ENCODE measurements around the gene METTL8. TPM values are rescaled to one million over a fixed set of nuclear protein-coding genes. Genes with fewer than 3 reads are reported as not detected.

The METTL8 gene
- total and polyA plus RNA-seq, 2 experiments from 2014 or later: 60.9 to 64.3 TPM

- ATAC-seq (no peak), DNase-seq (ENCODE audit: low spot score) (no peak)
- TF ChIP-seq ZNF331 (CRISPR knock-in tag; IDR thresholded peaks at IDR 0.05; ENCODE audit: low read depth) (no peak), ETS1 (IDR thresholded peaks at IDR 0.05) (no peak), CREB1 (CRISPR knock-in tag; IDR thresholded peaks at IDR 0.05; ENCODE audit: low read depth) (no peak), STAT1 (IDR thresholded peaks at IDR 0.05; ENCODE audit: unreplicated experiment) (no peak), ZNF114 (CRISPR knock-in tag; IDR thresholded peaks at IDR 0.05) (no peak)
- Mint-ChIP-seq H3K36me3 (ENCODE audit: low read depth) (peaks cover 51% of the 10 kb centered on the region), H3K4me1 (peaks cover 8% of the 10 kb centered on the region; the same call in 2 of the 3 replicates), H3K4me3 (no peak overlapping the region), H3K27ac (no peak overlapping the region), H3K9me3 (peaks cover 37% of the 10 kb centered on the region), H3K27me3 (ENCODE audit: insufficient read depth, low read depth, poor library complexity) (no peaks in the 10 kb centered on the region)
- Histone ChIP-seq H4K20me1 (replicated peaks; ENCODE audit: insufficient read depth) (no peaks in the 10 kb centered on the region), H3K4me2 (no peak overlapping the region), H3K79me2 (replicated peaks; ENCODE audit: insufficient read depth) (peaks cover 81% of the 10 kb centered on the region), H3K27ac (ENCODE audit: low read depth) (no peak overlapping the region), H3K27me3 (ENCODE audit: insufficient read depth) (no peaks in the 10 kb centered on the region), H3K4me3 (no peak overlapping the region), H3K4me1 (ENCODE audit: insufficient read depth) (peaks cover under 1% of the 10 kb centered on the region; the same call in 1 of the 2 replicates), H3K36me3 (ENCODE audit: insufficient read depth) (peaks cover 34% of the 10 kb centered on the region), H3F3A (replicated peaks; ENCODE audit: low read depth) (no peaks in the 10 kb centered on the region), H2AFZ (no peak overlapping the region), H3K9me2 (ENCODE audit: insufficient read depth) (0 out of 2 replicates have a peak, but pooled peaks cover 2% of the 10 kb centered on the region)
These were observed 12.8 kb downstream of the METTL8 start for GRCh38 chr2:171420728-171421563.

GRCh38 chr2:171419333-171419732 lies 14.5 kb downstream of the METTL8 start:
- no peaks in the 10 kb centered on the region for H3F3A ChIP-seq (replicated peaks; ENCODE audit: low read depth)
- H3K27me3 Mint-ChIP-seq (ENCODE audit: insufficient read depth, low read depth, poor library complexity): no peaks in the 10 kb centered on the region
- no peaks in the 10 kb centered on the region for H3K27me3 ChIP-seq (ENCODE audit: insufficient read depth)
- 0 out of 2 replicates have a peak, but pooled peaks cover 2% of the 10 kb centered on the region for H3K9me2 ChIP-seq (ENCODE audit: insufficient read depth)
- no peak overlapping the region for H3K27ac Mint-ChIP-seq
- H3K4me1 Mint-ChIP-seq: peaks cover 14% of the 10 kb centered on the region
- H3K4me3 Mint-ChIP-seq: no peak overlapping the region
- peaks cover 4% of the 10 kb centered on the region; the same call in 1 of the 2 replicates for H3K4me1 ChIP-seq (ENCODE audit: insufficient read depth)
- no peak for DNase-seq (ENCODE audit: low spot score)
- H3K79me2 ChIP-seq (replicated peaks; ENCODE audit: insufficient read depth): peaks cover 80% of the 10 kb centered on the region
- no peak overlapping the region for H3K4me3 ChIP-seq
- ATAC-seq: no peak
- H3K36me3 ChIP-seq (ENCODE audit: insufficient read depth): peaks cover 20% of the 10 kb centered on the region
- H4K20me1 ChIP-seq (replicated peaks; ENCODE audit: insufficient read depth): no peaks in the 10 kb centered on the region
- no peak overlapping the region for H3K4me2 ChIP-seq
- no peak overlapping the region for H2AFZ ChIP-seq
- peaks cover 38% of the 10 kb centered on the region for H3K36me3 Mint-ChIP-seq (ENCODE audit: low read depth)
- peaks cover 21% of the 10 kb centered on the region for H3K9me3 Mint-ChIP-seq
- H3K27ac ChIP-seq (ENCODE audit: low read depth): no peak overlapping the region
- no peak for TF ChIP-seq CREB1 (CRISPR knock-in tag; IDR thresholded peaks at IDR 0.05; ENCODE audit: low read depth)
- TF ChIP-seq STAT1 (IDR thresholded peaks at IDR 0.05; ENCODE audit: unreplicated experiment): no peak
- no peak for TF ChIP-seq ETS1 (IDR thresholded peaks at IDR 0.05)
- TF ChIP-seq CTCF (conservative IDR thresholded peaks at IDR 0.05; ENCODE audit: low read depth in 2 of 2): no peak
- no peak for TF ChIP-seq ZNF331 (CRISPR knock-in tag; IDR thresholded peaks at IDR 0.05; ENCODE audit: low read depth)
- no peak for TF ChIP-seq EZH2 (IDR thresholded peaks at IDR 0.05; ENCODE audit: low read depth, unreplicated experiment)
- TF ChIP-seq REST (IDR thresholded peaks at IDR 0.05; ENCODE audit: unreplicated experiment): no peak
- no peak for TF ChIP-seq ZNF114 (CRISPR knock-in tag; IDR thresholded peaks at IDR 0.05)
- TF ChIP-seq JUNB (IDR thresholded peaks at IDR 0.05; ENCODE audit: unreplicated experiment): no peak
- no peak for TF ChIP-seq POLR2AphosphoS5 (IDR thresholded peaks at IDR 0.05; ENCODE audit: low read depth)
